EL (cell line): ENCODE results near the gene SPIRE1.

Experiments
- DNase-seq: peaks from one replicate; pipeline ENCODE4 v3.0.0-alpha.2; 2016

SPIRE1 gene

GRCh38 chr18:12657684-12658425, at the start of gene SPIRE1:
TSS of gene SPIRE1 (minus strand) at chr18:12658107. CDS start at chr18:12657866, 241 bp downstream.
- DNase-seq, result peak; percentile 75

- DNase-seq, result peak; percentile 53
These were observed 45.8 kb upstream of the SPIRE1 start for GRCh38 chr18:12703664-12704063.

- no peak for DNase-seq
These were observed 45.2 kb upstream of the SPIRE1 start for GRCh38 chr18:12703096-12703567.

GRCh38 chr18:12702221-12703095, 44.6 kb upstream of the SPIRE1 start, which contains the start of the genes CEP76 and PSMG2:
TSS of gene CEP76 (minus strand) at chr18:12702723. CDS start at chr18:12702548, 175 bp downstream.
TSS of gene PSMG2 (plus strand) at chr18:12703042. CDS start at chr18:12703108, 66 bp downstream.
- peak; percentile 86 for DNase-seq

- peak; percentile 2 for DNase-seq
These were observed 43.3 kb upstream of the SPIRE1 start for GRCh38 chr18:12701161-12701560.

- DNase-seq, result no peak
These were observed 41.8 kb upstream of the SPIRE1 start for GRCh38 chr18:12699747-12700146.

GRCh38 chr18:12694032-12694431, 36.1 kb upstream of the SPIRE1 start:
- peak; percentile 3 for DNase-seq

- no peak for DNase-seq
These were observed 34.3 kb upstream of the SPIRE1 start for GRCh38 chr18:12692206-12692605.

GRCh38 chr18:12689256-12689850, 31.4 kb upstream of the SPIRE1 start:
- no peak for DNase-seq

GRCh38 chr18:12686100-12686499, 28.2 kb upstream of the SPIRE1 start:
- DNase-seq, result peak; percentile 7

- DNase-seq, result peak; percentile 75
These were observed 21.4 kb upstream of the SPIRE1 start for GRCh38 chr18:12679183-12679786.

- no peak for DNase-seq
These were observed 10.1 kb upstream of the SPIRE1 start for GRCh38 chr18:12668041-12668440.

- peak; percentile 72 for DNase-seq
These were observed 2.1 kb upstream of the SPIRE1 start for GRCh38 chr18:12659904-12660605.

GRCh38 chr18:12658426-12659138, 675 bp upstream of the SPIRE1 start:
- DNase-seq, result peak; percentile 63

- peak; percentile 56 for DNase-seq
These were observed 796 bp downstream of the SPIRE1 start for GRCh38 chr18:12656938-12657683.

GRCh38 chr18:12656605-12656937, 1.3 kb downstream of the SPIRE1 start:
- DNase-seq, result peak; percentile 34

GRCh38 chr18:12654971-12655370, 2.9 kb downstream of the SPIRE1 start:
- DNase-seq, result no peak

- DNase-seq, result peak; percentile 79
These were observed 5.0 kb downstream of the SPIRE1 start for GRCh38 chr18:12652861-12653401.

- DNase-seq, result no peak
These were observed 6.3 kb downstream of the SPIRE1 start for GRCh38 chr18:12651651-12652050.

GRCh38 chr18:12647773-12648172, 10.1 kb downstream of the SPIRE1 start:
- no peak for DNase-seq
